Gastroesophageal sphincter (tissue), 3 donors: ENCODE data around the gene SUGCT.

Source experiments
- CTCF ChIP-seq, 4 experiments: fragments of 200-600 bp in 2 of 4; fragments of 450-650 bp in 2 of 4; sonication (generic) in 1 of 4; IDR thresholded peaks; one replicate each; pipeline ENCODE4 v1.5.1; 2017 to 2019; ENCODE audit warnings: antibody characterized with exemption in 4 of 4, mild to moderate bottlenecking in 2 of 4, moderate library complexity in 2 of 4
- POLR2AphosphoS5 ChIP-seq: sonication (generic); formaldehyde crosslinking; IDR thresholded peaks from one replicate; pipeline ENCODE4 v1.6.1; 2017; ENCODE audit warnings: antibody characterized with exemption

- TF ChIP-seq CTCF (IDR thresholded peaks at IDR 0.05) (no peak), POLR2AphosphoS5 (no peak)
Observed at GRCh38 chr7:40489844-40490602, 355.2 kb downstream of the SUGCT start.
